GM18861 (cell line): Measurements from ENCODE around the gene CYGB.

ENCODE experiments used
- ATAC-seq: cut with Tn5 transposase; IDR thresholded peaks from one replicate; pipeline ENCODE4 v1.9.1; 2021; ENCODE audit not compliant: unreplicated experiment

Gene CYGB

DNA sequence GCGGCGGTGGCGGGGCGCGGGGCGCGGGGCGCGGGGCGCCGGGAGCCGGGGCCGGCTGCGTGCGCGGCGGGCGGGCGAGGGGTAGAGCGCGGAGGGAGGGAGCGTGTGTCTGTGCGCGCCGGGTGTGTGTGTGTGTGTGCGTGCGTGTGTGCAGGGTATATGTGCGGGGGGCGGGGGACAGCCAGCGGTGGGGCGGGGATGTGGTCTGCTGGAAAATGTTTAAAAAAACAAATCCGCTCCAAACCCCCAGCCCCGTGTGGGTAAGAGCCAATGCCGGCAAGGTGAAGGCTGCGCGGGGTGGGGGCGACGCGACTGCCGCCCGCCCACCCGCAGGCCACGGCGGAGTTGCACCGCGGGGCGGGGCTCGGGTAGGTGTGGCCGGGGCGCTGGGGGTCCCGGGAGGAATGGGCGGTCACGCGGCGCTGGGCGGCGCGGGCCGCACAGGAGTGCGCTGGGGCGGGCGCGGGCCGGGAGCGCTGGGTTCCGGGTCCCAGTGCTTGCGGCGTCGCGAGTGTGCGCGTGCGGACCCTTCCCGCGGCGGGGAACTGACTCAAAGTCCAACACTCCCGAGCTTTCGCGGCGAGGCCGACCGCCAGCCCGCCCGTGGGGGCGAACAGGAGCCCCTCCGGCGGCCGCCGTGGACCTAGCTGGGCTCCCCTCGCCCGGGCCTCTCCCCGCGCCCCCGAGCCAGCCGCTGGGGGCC is at the start of gene CYGB:
TSS of gene CYGB (minus strand) at position 132 of the 703 bp plus-strand sequence. CDS start 167 bp downstream, outside the sequence.
- no peak for ATAC-seq

DNA sequence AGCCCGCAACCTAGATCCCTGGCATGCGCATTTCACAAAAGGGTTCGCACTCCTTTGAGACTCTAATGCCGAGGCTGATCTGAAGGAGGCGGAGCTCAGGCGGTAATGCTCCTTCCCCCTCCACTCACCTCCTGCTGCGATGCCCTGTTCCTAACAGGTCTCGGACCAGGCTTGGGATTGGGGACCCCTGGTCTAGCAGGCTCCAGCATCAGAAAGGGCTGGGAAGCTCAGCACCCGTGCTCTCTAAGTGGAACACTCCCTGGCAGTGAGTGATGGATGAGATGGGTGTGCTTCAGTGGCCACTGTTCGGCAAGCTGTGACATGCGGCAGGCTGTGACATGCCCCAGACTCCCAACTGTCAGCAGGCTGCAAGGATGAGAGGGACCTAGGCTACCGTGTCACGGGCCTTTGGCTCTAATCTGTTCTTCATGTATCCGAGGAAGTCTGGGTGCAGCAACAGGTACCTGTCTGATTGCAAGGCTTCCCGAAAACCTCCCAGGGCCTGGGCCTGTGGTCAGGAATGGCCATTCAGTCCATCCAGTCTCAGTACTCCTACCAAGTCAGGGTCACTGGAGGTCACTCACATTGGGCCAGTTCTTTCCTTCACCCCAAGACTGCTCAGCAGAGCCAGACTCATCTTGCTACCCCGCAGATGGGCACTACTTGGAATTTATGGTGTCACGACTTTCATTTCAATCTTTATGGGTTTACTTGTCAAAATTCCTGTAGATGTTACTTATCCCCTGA is 49.4 kb upstream of the CYGB start:
- ATAC-seq: no peak

DNA sequence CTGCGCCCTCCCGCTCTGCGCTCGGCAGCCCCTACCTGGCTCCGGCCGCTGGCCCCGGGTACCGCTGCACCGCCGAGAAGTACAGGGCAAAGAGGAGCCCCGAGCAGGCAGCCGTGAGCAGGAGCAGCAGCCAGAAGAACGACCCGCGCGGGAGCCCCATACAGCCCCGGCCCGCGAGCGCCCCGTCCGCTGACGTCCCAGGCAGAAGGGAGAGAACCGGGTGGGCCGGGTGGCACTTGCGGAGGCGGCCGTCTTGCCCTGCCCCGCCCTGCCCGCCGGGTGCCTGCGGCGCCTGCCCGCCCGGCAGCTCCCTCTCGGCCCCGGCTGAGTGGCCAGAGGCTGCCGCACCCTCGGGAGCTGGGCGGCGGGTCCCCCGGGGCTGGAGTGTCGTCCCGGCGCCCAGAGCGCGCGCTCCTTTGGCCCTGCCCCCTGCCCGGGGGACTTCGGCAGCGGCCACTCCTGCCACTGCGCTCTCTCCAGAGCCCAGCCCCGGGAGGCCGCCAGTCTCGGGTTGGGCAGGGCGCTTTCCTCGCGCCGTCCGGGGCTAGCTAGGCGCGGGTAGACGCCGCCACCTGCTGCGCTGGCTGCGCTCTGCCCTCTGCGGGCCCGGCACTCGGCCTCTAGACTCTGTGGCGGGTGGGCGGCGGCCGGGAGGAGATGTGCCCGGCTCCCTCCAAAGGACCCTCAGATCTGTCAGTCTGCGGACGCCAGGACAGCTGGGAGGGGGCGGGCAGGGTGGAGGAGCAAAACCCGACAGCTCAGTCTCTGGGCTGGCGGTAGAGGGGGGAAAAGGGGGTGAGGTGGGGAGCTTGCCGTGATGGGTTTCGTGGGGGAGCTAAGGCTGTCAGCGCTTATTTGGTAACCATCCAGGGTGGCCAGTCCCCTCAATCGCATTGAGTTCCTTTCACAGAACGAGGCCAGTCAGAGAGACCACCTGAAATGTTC is 48.4 kb upstream of the CYGB start, which contains the start of gene ST6GALNAC2:
TSS of gene ST6GALNAC2 (minus strand) at position 212 of the 945 bp plus-strand sequence. CDS start at position 160, 52 bp downstream.
- no peak for ATAC-seq

DNA sequence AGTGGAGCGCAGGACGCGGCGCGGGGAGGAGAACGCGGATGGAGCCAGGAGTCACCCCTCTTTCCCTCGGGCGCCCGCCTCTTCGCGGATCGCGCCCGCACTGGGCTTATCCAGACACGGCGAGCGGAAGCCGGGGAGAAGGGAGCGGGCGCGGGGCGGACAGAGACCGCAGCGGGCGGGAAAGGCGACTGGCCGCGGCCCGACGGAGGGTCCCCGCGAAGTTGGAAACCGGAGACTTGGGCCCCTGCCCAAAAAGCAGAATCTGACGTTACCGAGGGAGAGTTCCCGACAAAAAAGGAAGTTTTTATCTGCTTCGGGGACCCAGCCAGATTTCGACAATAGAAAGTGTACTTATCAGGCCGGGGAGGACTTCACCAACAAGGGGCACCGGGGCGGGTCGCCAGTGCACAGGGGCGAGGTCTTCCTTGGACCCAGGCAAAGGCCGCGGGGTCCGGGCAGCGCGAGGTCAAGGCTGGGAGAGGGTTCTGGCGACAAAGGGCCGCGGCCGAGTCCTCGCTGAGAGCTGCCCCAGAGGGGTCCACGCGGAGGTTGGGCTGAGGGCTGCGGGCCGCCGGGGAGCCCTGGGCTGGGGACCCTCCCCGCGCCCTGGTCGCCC is 47.6 kb upstream of the CYGB start:
- no peak for ATAC-seq

DNA sequence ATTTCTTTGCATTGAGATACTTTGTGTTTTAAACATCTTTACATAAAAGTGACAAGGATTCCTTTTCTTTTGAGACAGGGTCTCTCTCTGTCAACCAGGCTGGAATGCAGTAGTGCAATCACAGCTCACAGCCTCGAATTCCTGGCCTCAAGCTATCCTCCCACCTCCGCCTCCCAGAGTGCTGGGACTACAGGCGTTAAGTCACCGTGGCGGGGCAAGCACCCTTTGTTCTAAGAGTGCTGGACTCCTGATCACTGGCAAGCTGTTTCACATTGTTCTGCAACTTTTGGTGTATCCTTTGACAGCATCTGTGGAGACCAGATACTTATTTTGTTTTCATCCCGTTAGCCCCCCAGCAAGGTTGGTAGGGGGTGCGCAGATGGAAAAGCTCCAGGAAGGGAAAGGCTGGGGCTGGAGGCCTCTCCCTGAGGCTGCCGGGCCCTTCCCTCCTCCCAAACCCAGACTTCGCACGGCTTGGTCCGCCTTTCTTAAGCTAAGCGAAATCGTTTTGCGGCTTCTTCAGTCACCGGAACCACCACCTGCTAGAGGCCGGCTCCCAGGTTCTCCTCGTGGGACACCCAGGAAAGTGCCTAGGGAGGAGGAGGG is 47.0 kb upstream of the CYGB start:
- ATAC-seq: no peak

DNA sequence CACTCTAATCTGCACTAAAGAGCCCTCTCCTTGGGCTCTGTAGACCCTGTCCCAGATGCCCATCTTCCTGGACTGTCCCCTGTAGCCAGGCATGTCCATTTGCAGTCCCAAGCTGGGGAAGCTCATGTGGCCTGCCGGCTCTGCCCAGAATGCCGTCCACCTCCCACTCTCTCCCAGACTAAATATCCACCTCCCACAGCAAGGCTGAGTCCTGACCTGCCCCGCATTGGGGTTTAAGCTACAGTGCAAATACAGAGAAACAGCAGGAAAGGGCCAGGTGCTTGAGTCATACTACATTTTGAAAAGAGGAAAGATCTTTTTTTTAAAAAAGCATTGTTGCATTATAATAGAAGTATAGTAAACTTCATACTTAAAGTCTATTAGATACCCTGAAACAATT is 45.2 kb upstream of the CYGB start:
- ATAC-seq: no peak

DNA sequence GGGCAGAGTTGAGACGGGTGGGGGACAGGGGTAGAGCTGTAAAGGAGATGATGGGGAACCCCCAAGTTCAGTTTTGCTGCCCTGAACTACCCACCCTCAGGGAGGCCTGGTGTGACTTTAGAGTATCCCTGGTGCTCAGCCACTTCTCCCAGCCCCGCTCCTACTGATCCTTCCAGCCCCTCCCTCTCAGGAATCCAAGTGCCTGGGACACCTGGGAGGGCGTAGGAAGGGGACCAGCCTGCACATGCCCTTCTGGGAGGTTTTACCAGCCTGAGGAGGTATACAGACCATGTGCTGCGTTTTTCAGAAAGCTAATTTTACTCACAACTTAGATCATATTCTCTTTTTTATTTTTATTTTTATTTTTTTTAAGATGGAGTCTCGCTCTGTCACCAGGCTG is 44.0 kb upstream of the CYGB start:
- ATAC-seq: no peak

DNA sequence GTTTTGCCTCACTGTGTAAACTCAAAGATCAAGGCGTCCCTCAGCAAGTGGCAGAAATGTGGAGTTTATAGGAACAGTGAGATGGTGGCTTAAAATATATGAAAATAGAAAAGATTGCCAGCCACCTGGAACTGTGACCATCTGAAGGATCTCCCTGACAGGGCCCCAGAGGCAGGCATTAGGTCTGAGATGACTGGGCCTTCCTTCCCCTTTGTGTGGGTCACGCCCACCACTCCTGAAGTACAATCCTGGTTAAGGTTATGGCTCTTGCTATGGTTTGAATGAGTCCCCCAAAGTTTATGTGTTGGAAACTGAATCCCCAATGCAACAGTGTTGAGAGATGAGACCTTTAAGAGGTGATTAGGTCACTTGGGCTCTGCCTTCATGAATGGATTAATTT is 41.8 kb upstream of the CYGB start:
- ATAC-seq: no peak

DNA sequence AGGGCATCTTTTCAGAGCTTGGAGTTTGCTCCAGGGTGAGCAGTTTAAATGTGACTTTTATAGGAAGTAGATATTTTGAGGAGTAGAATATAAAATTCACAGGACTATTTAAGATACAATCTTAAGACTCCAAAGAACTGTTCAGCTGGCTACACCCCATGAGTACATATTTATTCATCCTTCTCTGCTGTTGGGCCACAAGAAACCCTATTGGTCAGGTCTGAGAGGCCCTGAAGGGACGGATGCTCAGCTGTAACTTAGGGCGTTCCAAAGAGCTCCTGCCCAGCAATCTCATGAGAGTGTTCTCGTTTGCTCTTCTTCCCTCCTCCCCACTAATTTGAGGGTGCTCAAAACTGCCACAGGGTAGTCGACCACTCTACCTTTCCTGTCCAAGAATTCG is 40.9 kb upstream of the CYGB start:
- ATAC-seq: no peak

DNA sequence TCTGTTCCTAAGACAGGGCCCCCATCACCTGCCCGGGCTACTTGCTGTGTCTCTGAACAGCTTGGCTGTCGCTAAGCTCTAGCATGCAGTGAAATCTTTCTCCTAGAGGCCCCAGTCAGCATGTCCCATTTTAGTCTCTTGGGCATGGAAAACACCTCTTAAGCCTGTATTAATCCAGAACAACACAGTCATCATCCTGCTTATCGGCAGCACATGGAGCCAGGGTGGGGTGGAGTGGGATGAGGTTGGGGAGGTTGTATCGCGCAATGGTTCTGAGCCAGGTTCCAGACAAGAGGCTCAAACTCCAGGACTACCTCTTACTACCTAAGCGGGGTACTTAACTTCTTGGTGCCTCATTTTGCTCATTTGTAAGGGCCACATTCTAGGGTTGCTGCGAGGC is 40.4 kb upstream of the CYGB start:
- ATAC-seq: no peak

DNA sequence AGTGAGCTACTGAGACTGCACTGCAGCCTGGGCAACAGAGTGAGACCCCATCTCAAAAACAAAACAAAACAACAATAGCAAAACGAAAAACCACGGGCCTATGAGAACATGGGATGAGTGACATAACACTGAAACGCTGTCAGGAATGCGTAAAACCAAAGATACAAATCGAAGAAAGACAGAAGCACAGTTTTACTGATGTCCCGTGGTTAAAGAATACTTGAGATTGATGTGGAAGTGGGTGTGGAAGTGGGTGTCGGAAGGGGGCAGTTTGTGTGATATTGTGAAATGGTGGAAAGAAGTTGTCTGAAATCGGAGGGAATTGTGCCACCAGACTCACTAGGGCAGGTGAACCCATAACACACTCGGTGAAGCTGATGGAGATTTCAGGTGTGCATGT is 38.7 kb upstream of the CYGB start:
- no peak for ATAC-seq

DNA sequence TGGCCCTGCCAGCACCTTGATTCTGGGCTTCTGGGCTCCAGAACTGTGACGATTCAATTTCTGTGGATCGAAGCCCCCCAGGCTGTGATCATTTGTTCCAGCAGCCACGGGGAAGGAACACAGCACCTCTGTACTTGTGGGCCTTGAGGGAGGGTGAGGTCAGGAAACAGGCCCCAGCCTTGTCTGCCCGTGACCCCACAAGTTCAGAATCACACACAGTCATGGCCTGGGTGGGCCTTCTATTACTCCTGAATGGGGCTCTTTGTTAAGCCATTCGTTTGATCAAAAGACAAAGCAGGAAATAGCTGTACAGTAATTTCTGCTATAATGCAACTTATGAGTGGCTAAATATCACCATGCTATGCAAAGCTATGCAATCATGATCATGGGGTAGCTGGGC is 38.1 kb upstream of the CYGB start:
- ATAC-seq: no peak

DNA sequence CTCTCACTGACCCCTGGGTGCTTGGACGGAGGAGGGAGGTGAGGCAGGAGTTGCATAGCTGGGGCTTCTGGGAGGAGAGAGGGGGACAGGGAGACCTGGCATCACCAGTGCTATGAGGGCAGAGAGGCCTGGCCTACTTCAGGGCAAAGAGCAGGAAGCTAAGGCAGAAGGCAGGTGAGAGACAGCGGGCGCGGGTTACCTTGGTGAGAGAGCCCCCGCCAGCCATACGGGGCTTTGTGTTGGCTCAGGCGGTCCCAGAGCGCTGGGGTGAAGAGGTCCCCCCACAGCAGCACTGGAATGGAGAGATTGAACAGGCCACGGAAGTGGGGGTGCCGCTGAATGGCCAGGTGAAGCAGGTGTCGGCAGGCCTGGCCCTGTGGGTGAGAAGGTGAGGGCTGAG is 36.7 kb upstream of the CYGB start:
- ATAC-seq: no peak

DNA sequence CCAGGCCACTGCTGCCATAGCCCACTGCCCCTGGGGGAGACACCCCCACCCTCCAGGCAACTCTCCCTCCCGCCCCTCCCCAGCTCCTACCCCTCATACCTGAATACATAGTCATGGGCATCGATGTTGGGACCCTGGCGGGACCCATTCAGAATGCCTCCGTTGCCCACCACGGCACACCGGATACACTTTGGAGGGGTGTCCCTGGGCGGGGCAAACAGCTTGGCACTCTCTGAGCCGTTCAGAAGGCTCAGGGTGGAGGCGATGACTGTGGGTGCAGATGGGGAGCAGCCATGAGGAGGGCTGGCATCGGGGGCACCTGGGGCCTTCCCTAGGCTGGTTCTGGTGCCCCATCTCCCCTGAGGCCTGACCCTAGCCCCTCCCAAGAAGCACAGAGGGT is 35.6 kb upstream of the CYGB start:
- no peak for ATAC-seq

DNA sequence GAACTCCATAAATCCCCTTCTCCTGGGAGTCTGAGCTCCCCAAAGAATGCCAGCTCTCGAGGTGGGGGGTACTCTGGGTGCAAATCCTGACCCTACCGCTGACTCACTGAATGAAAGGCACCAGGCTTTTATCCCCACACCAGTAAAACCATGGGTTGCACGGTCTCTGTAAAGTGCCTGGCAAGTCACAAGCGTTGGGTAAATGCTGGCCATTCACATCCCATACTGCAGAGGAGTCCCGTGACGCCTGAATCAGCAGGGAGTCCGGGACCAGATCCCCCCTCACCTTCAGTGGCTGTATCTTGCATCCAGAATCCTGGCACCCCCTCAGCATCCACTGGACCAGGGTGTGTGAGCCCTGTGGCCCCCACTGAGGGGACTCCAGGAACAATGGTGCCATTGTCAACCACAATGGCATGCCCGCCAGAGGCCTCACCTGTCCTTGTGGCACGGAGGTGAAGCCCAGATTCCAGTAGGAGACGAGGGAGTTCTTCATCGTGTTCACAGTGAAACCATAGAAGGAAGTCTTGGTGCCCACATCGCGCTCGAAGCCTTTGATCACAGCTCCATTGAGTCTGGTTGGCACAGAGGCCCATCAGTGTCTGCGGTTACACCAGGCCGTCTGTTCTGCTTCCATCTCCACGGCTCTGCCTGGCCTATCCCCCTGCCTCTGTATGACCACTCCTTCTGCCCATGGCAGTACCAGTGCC is 34.8 kb upstream of the CYGB start:
- ATAC-seq: no peak

DNA sequence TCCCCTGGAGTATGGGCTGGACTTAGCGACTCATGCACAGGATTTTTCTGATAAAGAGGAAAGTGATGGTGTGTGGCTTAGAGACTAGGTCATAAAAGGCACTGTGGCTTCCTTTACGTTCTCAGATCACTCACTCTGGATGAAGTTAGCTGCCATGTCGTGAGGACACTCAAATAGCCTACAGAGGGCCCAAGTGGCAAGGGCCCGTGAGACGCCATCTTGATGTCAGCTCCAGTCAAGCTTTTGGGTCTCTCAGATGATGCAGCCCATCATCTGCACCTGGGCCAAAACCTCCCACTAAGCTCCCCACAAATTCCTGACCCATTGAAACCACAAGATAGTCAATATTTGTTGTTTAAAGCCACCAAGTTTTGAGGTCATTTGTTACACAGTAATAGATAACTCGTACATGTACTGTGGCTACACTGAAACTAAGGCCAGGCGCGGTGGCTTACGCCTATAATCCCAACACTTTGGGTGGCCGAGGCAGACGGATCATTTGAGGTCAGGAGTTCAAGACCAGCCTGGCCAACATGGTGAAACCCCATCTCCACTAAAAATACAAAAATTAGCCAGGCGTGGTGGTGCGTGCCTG is 33.5 kb upstream of the CYGB start:
- ATAC-seq: no peak

DNA sequence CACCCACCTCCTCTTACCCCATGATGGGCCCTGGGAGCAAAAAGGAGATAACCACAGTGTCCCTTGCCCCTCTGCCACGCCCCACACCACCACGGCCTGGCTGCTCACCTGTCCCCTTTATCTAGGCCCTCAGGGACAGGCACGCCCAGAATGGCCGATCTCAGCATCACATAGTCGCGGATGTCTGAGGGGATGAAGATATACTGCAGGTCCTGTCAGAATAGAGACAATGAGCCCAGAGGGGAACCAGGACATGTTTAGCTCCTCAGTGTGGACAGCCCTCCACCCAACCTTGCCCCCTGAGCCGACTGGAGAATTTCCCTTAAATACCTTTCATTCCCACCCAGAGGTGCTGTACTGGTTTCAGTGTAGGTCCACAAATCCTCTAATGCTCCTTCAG is 32.9 kb upstream of the CYGB start:
- no peak for ATAC-seq

DNA sequence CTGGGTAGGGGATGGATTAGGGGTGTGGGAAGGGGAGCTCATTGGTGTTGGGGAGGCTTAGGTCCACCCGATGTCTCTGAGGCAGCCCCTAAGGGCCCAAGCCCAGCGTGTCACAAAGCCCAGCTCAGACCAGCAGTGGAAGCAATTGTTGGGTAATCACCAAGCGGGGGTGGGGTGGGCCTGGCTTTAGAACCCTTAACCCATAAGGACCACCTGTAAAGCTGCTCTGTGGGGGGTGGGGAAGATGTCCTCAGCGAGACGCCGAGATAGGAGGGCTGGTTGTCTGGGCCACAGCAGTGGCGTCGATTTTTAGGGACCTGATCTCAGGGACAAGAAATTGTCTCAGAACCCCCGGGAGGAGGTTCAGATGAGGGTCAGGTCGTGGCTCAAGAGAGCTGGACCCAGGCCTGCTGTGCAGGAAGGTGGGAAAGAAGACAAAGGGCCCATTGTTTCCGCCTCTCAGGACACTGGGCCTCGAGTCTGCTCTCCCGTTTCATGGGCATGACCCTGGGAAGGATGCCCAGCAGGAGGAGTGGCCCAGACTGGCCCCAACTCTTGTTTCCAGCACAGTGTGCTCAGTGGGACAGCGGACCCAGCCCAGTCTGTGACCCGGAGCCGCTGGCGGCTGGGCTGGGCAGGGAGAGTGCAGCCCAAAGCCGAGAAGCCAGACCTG is 32.2 kb upstream of the CYGB start:
- no peak for ATAC-seq

DNA sequence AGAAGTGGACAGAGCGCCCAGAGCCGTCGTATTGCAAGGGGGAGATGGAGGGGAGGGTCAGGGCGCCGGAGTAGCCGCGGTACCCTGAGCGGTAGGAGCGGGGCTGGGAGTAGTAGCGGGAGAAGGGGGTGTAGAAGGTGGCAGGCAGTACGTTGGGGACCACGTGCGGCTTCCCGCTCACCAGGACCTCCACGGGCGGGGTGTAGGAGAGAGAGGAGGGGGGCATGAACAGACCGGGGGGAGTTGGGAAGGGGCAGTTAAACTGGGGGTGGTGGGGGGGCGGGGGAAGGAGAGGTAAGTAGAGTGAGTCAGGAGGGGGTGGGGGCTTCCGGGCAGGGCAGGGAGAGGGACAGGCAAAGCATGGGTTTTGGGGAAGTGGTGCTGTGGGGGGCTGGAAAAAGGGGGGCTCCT is 31.3 kb upstream of the CYGB start:
- ATAC-seq: no peak
